GM19193 (cell line): ENCODE results near the gene ABHD12.

Source experiments
- POLR2A ChIP-seq: IDR thresholded peaks from 4 replicates; pipeline ENCODE4 v1.6.1; 2011; ENCODE audit not compliant: insufficient read depth, insufficient read length; ENCODE audit errors: extremely low read depth

Gene ABHD12

DNA sequence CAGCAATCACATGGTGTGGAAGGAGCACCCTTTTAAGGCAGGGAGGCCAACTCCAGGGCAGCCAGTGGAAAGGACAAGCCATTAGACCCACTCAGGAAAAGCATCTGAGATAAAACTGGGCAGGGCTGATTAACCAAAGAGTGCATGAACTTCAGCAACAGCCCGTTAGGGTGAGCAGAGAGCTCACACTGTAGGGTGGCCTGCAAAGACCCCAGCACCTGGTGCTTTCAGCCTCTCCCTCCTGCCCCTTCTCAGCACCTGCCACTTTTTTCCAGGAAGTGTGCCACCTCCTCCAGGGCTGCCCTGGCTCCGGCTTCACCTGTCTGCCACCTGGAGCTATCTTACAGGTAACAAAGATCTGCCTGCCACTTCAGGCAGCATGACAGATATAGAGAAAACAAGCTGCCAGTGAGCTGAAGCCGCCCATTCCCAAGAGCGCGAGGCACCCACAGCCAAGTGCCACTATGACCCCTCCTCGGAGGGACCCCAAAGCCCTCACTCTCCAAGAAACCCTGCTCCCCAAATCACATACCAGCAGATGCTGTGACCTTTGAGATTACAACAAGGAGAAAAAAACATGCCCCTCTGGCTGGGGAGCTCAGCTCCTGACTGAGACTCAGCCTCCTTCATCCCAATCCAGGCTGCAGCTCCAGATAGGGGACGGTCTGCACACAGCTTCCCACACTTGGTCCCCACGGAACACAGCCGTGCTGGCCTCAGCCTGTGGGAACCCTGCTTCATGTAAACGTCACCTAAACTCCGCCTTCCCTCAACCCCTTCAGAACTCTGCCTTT, 71.2 kb downstream of the ABHD12 start:
- TF ChIP-seq POLR2A = no peak

DNA sequence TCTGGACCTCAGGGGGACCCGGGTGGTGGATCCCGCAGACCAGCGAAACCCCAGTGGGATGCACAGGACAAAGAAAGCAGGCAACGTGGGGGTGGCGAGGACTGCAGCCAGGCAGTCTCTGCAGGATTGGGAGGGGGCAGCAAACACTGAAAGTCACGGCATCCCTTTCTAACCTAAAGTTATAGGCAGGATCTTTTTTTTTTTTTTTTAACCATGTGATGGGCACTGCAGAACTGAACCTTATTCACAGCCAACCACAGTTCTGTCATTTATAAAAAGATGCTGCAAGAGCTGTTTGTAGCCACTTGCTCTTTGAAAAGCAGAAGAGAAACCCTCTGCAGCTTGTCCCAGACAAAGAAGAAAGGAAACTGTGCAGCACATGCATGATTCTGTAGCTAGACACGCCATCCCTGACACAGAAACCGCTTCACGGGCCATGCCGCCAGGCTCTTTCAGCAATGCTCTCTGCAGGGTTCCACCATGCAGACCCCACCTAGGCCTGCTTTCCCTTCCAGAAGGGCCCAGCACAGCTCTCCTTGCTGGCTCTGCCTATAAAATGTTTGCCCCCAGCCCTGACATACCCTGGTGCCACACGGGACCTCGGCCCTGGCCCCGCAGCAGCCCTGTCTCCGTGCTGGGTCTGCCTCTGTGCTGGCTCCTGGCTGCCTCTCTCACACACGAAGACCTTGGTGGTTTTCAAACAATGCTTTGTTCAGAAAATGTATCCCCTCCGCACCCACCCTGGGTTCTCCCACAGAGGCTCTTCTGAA, 72.0 kb downstream of the ABHD12 start:
- TF ChIP-seq POLR2A = peak; percentile 49

DNA sequence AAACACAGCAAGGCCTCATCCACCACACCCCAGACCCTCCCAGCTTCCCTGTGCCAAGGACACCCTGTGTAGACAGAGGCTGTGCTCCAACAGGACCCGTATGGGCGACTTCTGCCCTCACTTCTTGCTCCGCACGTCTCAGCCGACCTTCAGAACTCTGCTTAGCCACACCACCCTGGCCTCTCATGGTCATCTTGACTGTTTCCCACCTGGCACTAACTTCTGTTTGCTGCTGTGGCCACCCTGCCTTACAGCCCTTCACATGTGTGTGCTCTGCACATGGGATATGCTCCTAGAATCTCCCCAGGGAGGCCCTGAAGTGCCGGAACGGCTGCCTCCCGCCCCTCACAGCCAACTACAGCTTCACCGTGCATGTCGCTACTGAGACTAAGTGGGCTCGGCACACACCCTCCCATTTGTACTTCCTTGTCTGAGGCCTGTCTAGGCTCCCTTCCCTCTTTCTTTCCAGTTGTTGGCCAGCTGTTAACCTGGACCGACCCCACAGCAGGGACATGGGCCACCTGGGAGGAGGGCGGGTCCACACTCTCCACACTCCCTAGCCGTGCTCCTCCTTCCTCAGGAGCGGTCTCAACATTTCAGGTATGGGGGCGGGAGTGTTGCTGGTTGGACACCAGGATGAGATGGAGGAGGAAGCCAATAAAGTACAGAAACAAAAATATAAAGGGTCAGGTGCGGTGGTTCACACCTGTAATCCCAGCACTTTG, 73.1 kb downstream of the ABHD12 start:
- TF ChIP-seq POLR2A = no peak

DNA sequence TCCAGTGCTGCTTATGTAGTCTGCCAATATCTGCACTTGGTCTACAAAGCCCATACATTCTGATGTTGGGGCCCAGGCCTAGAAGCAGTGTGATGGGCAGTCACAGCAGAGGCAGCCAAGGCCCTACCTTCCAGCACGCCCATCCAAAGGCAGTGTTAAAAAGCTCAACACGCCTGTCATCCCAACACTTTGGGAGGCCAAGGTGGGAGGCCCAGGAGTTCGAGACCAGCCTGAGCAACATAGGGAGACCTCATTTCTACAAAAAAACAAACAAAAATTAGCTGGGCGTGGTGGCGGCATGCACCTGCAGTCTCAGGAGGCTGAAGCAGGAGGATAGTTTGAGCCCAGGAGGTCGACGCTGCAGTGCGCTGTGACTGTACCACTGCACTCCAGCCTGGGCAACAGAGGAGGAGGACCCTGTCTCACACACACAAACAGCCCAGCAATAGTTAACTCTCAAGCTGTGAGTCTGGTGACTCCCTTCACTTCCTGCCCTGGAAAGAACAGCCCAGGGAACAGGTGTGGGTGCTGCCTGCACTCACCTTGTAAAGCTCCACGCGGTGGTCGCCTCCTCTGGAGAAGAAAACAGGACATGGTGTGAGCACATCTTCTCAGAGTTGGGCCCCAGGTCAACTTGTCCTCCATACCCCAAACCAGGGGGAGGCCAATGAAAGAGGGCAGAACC, 74.0 kb downstream of the ABHD12 start:
- TF ChIP-seq POLR2A = no peak

DNA sequence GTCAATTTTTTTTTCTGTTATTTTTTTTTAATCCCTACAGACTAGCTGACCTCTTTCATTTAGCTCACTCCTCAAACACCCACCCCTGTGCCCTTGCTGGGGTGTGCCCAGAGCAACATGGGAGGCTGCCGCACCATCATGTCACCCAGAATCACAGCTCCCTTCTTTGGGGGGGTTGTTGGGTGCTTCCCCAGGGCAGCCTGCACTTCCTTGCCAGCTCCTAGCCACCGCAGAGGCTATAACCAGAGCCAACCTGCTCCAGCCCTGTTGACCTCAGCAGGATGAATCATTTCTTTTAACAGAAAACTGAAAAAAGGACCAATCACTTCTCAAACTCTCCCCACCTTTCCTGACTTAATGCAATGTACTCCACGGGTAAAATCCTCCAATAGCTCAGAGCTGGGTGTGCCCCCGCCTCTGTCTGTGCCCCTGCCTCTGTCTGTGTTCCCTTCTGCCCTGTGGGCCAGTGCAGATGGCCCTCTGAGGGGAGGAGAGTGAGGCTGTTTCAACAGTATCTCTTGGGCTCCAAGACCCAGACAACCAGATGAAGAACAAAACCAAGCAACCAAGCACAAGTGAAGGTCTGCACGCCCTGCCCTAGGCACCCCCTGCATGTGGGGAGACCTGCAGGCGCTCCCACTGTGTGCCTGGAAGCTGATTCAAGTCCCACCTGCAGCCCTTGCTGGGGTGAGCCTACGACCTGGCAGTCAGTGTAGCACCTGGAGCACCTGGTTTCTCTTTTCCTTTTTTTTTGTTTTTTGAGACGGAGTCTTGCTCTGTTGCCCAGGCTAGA, 75.0 kb downstream of the ABHD12 start:
- no peak for TF ChIP-seq POLR2A

DNA sequence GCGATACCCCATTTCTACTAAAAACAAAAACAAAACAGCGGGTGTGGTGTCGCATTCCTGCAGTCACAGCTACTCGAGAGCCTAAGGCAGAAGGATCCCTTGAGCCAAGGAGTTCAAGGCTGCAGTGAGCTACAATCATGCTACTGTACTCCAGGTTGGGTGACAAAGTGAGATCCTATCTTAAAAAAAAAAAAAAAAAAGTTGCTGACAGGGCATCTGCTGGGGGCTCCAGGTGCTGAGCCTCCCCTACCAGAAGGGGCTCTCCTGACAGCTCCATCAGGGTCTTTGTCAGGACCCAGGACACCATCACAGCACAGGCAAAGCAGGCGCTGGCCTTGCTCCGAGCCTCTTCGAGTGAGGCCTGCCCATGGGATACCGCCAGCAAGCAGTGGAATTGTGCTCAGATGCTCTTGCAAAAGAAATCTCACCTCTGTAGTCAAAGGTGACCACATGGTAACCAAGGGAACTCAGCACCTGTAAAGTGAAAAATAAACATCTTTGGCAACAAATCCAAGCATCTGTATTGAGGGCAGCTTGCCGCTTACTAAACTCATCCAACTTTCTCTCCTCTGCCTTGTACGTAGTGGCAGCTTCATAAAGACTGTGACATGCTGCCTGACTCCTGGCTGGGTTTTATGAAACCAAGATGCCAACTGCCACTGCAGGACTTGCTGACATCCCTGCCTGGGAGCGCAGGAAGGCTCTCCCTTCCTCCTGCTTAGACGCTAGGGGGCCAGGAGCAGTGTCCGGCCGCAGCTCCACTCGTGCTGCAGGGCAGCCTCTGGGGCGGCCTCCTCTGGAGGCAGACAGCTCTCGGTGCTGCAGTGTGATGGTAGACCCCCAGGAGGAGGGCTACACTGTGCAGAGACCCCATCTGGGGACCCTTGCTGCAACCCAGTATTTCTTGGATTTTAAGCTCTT, 75.9 kb downstream of the ABHD12 start:
- no peak for TF ChIP-seq POLR2A

DNA sequence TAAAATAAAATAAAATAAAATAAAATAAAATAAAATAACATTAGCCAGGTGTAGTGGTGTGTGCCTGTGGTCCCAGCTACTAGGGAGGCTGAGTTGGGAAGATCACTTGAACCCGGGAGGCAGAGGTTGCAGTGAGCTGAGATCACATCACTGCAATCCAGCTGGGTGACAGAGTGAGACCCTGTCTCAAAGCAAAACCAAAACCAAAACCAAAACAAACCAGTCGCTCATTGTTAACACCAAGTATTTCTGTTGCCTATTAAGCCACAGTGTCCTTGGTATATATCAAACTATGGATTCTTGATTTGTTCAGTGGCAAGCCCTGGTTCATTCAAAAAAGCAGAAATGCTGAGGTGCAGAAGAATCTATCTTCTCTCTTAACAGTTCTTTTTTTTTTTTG, 77.0 kb downstream of the ABHD12 start:
- TF ChIP-seq POLR2A = no peak

DNA sequence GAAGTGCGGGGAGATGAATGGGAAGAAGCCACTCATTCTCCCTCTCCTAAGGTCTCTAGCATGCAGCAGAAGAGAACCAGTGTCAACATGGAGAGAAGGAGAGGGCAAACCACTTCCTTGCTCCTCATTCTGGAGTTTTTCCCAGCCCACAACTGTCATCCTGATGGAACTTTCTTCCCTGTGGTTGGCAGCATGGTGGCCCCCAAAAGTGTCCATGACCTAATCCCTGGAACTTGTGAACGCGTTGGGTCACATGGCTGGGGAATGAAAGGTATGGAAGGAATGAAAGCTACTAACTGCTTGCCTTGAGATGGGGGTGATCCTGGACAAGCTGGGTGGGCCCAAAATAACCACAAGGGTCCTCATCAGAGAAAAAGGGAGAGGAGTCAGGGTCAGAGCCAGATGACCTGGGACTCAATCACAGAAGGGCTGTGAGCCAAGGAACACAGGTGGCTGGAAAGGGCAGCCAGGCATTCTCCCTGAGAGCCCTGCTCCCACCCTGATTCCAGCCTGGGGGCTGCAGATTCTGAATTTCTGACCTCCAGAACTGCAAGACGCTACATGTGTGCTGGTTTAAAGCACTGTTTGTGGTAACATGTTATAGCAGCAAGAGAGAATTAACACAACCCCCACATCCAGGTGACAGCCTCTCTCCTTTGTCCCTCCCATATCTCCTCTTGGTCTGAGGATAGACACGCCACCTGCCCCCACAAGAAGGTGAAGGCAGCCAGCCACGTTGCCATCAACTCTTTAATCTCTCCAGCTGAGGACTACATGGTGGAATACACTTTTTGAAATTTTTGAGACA, 79.5 kb downstream of the ABHD12 start:
- no peak for TF ChIP-seq POLR2A

DNA sequence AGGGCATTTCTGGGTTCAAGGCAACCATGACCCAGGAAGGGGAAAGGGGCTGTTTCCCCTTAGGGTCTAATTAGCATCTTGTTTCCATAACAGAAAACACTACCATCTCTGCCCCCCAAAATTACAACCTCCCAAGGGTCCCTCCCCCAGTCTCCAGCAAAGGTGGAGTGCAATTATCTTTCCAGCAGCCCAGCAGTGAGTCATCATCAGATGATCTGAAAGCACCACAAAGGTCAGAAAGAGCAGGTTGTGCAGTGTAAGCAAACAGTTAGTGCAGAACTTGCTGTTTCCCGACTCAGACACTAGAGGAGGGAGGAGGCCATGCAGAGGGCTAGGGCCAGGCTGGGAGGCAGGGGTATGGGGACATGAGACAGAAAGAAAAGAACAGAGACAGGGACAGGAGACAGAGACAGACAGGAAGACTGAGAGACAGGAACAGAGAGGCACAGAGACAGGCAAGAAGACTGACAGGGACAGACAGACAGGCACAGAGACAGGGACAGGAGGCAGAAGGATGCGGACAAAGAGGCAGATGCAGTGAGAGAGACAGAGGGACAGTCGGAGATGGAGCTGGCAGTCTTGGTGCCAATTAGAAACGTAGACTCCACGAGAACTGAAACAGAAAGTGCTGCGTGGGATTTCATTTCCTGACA, 80.2 kb downstream of the ABHD12 start:
- no peak for TF ChIP-seq POLR2A

DNA sequence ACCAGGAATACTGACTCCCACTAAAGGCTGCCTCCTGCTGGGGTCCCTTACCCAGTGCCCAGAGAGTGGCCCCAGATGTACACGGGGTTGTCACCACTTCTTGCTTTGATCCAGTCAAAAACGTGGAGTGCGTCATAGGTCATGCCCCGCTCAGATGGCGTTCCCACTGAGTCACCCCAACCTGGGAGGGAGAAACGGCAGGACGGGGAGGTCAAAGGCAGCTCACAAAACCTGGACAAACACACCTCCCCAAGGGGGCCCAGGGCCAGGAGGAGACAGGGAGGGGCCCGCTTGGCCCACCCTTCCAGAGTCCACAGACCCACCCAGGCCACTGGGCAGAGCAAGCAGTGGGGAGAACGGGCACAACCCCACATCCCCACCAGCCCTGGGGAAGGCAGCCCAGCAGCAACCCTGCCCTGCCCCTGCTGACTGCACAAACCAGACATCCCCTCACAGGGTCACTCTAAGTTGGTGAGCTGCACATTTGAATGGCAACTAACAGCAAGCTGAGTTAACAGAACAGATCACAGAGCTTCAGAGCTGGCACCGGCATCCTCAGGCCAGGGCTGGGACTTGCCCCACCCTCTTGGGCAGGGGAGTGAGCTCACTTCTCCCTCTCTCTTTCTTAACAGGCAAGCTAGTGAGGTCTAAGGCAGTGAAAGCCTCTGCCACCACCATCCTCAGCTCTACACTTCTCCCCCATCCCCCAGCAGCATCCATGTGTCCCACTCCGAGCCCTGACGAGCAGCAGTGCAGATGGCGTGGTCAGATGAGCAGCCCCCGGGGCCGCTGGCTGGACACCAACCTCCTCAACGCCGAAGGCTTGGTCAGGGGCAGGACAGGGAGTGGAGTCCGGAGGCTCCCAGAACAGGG, 81.0 kb downstream of the ABHD12 start:
- no peak for TF ChIP-seq POLR2A
